Heart right ventricle (tissue), 16 donors: ENCODE measurements around the gene ATP6V0A4. TPM values are rescaled to one million over a fixed set of nuclear protein-coding genes. Genes with fewer than 3 reads are reported as not detected.

Experiments
- ATAC-seq, 8 donors: fragments of 200-7000 bp; cut with Tn5 transposase; one replicate each; pipeline ENCODE4 v1.9.1; 2020; ENCODE audit warnings: mild to moderate bottlenecking in 8 of 8, moderate library complexity in 8 of 8, moderate number of reproducible peaks in 1 of 8
- DNase-seq, 2 donors: peaks; one replicate each; pipeline ENCODE4 v3.0.0-alpha.2; 2020
- H3K27ac ChIP-seq, 10 donors: fragments of 200-600 bp; sonication (generic) in 2 of 10; one replicate each; pipeline versions ENCODE4 v1.5.0 to v1.8.0; 2020 to 2022; ENCODE audit warnings: mild to moderate bottlenecking in 3 of 10
- H3K27me3 ChIP-seq, 7 donors: fragments of 200-600 bp; one replicate each; pipeline ENCODE4 v1.8.0; 2021 to 2022; ENCODE audit warnings: mild to moderate bottlenecking in 2 of 7
- H3K36me3 ChIP-seq, 9 donors: fragments of 200-600 bp; sonication (generic) in 1 of 9; one replicate each; pipeline versions ENCODE4 v1.5.0 to v1.8.0; 2020 to 2022; ENCODE audit warnings: mild to moderate bottlenecking in 2 of 9
- H3K4me1 ChIP-seq, 9 donors: fragments of 200-600 bp; sonication (generic) in 1 of 9; one replicate each; pipeline versions ENCODE4 v1.5.0 to v1.8.0; 2020 to 2022; ENCODE audit warnings: mild to moderate bottlenecking in 4 of 9
- H3K4me3 ChIP-seq, 10 donors: fragments of 200-600 bp; sonication (generic) in 2 of 10; one replicate each; pipeline versions ENCODE4 v1.5.0 to v1.8.0; 2020 to 2022; ENCODE audit warnings: mild to moderate bottlenecking in 7 of 10, moderate library complexity in 2 of 10
- H3K9me3 ChIP-seq, 11 donors: fragments of 200-600 bp in 10 of 11; sonication (generic) in 2 of 11; one replicate each; pipeline versions ENCODE4 v1.5.0 to v1.8.0; 2013 to 2022; ENCODE audit warnings: mild to moderate bottlenecking in 2 of 11, control low read depth in 1 of 11, moderate library complexity in 1 of 11
- WGBS, 2 donors: extraction: QIAGEN DNeasy Blood & Tissue Kit; methylation state at CpG; one replicate each; pipeline ENCODE4 v1.1.7; 2013; ENCODE audit warnings: inconsistent platforms in 1 of 2; 5-methylcytosine and 5-hydroxymethylcytosine counted together
- intact Hi-C, 10 donors: fragments of 100-400 bp; cut with DNase I; formaldehyde crosslinking; loops; one replicate each; pipeline versions ENCODE4 v1.11.1 to v1.14.2; 2022
- polyA plus RNA-seq, 2 donors: library from polyadenylated mRNA; stranded (reverse); fragments of 200-250 nt; gene quantifications; one replicate each; pipeline ENCODE4 v1.2.3, GENCODE V29; 2013
- total RNA-seq, 10 donors: library from RNA; stranded (reverse); fragmentation: NEBNext Ultra II Directional in 3 of 10; extraction: Animal tissue kit (Norgen Biotek cat#: 25700) in 3 of 10; gene quantifications; one replicate each; pipeline versions ENCODE4 v1.2.1 to v1.2.4, GENCODE V29; 2021 to 2023
- TF ChIP-seq, protein P1 (sequence below), 9 donors: fragments of 200-600 bp; sonication (generic) in 2 of 9; IDR thresholded peaks; one replicate each; pipeline versions ENCODE4 v1.5.0 to v1.8.0; 2021 to 2022; ENCODE audit warnings: antibody characterized with exemption in 9 of 9, mild to moderate bottlenecking in 5 of 9, moderate library complexity in 1 of 9
- donor health status: Arrhythmogenic right ventricular cardiomyopathy.
- donor health status: ischemic (EF 13 %, LVEDD 7.1; RV severe dilation, severe dysfunction).
- donor health status: healthy with polysubstance abuse.
- donor health status: DM: no; HTN: yes; CAD: no.
- donor health status: DM: no; HTN: no; CAD: no.
- donor health status: ischemic (EF 25% LVEDD 6.9; RV normal size, moderate dysfunction).
- donor health status: ischemic (EF 25% LVEDD 5.7; RV mildly dilated, moderate dysfunction).
- donor health status: healthy.
- donor health status: DM: yes; HTN: yes; CAD: no.
- donor health status: Ischemic cardiomyopathy.
- donor health status: ischemic (EF 35%, LVEDD 5.7; RV mildly dilated, moderate dysfunction).
- donor health status: nonischemic (EF 11% LVEDD 7.7; RV severe dilation, severe dysfunction).
- donor health status: DM: yes; HTN: yes; CAD: no.
- donor health status: PGD.
- donor health status: ischemic (EF 29% LVEDD 5.4; RV normal size, mild dysfunction).
- donor health status: nonischemic (EF 23%, LVEDD 6.1; RV moderate dilation, normal function).

The ATP6V0A4 gene
- total and polyA plus RNA-seq, 12 donors = not detected

DNA sequence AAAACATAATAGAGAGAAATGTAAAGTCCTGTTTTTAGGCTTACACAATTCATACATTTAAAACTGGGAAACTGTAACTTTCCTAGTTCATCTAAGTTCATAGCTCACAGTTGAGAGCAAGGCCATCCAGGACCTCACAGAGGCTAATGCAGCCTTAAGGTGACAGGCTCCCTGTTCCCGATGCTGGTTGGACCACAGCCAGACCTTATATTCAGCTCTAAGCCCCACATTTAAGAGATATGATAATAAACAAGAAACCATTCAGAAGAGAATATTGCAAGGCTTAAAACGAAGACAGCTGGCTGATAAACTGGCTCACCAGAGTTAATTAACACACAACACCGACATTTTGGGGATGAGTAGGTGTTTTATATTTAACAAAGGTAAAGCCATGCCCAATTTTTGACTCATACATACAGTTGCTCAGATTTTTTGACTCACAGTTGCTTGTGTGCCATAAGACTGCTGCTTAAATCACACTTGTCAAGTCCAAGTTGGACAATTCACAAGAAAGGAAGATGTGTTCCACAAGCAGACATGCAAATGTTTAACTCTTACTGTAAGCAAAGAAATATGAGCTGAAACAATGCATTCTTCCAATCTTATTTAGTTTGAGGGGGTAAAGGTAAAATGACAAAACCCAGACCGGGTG, 41.3 kb downstream of the ATP6V0A4 start:
- no peak for DNase-seq
- H3K27me3 ChIP-seq = peaks cover 0 to 3% (median 0%) of the 10 kb centered on the region in 7 donors
- H3K4me3 ChIP-seq = no peak overlapping the region
- 55 to 63% methylated on average over 4 of the region's 4 CpGs for WGBS, 2 donors
- ATAC-seq = no peak
- TF ChIP-seq, protein P1, sequence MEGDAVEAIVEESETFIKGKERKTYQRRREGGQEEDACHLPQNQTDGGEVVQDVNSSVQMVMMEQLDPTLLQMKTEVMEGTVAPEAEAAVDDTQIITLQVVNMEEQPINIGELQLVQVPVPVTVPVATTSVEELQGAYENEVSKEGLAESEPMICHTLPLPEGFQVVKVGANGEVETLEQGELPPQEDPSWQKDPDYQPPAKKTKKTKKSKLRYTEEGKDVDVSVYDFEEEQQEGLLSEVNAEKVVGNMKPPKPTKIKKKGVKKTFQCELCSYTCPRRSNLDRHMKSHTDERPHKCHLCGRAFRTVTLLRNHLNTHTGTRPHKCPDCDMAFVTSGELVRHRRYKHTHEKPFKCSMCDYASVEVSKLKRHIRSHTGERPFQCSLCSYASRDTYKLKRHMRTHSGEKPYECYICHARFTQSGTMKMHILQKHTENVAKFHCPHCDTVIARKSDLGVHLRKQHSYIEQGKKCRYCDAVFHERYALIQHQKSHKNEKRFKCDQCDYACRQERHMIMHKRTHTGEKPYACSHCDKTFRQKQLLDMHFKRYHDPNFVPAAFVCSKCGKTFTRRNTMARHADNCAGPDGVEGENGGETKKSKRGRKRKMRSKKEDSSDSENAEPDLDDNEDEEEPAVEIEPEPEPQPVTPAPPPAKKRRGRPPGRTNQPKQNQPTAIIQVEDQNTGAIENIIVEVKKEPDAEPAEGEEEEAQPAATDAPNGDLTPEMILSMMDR (IDR thresholded peaks at IDR 0.05) = no peak
- no peaks in the 10 kb centered on the region for H3K9me3 ChIP-seq
- peaks cover 0 to 8% (median 0%) of the 10 kb centered on the region in 9 donors for H3K4me1 ChIP-seq
- H3K27ac ChIP-seq = no peak overlapping the region
- intact Hi-C loops = no loop called here
- no peaks in the 10 kb centered on the region for H3K36me3 ChIP-seq

DNA sequence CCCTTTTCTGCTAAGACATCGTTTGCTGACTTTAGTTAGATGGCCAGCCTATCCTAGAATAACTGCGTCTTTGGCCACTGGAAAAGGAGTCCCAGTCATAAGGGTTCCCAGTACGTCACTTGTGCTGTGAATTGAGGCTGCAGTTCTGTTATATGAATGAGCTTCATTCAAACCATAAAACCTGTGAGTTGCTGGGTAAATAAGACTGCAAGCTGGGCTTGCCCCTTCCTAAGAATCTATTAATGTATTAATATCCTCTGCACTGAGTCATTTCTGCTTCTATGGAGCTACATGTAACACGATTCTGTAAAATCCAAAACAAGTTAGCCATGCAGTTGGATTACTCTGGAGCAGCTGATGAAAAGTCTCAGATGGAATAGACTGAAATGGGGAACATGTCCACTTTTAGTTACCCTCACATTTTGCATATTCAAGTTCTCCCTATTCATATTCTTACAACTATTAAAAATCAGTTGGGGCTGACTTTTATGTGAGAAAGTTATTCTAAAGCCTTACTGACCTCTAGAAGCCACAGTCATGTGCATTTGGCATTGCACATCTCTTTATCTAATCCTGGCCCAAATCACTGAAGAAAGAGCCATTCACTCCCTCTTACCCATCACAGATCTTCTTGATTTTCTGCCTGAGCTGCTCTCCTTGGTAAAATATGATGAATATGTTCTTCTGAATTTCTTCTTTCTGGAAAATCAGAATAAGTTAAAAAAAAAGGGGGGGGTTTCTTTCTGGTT, 42.0 kb downstream of the ATP6V0A4 start:
- ATAC-seq = no peak
- Histone ChIP-seq H3K27me3 (peaks cover 0 to 5% (median 3%) of the 10 kb centered on the region in 7 donors), H3K9me3 (no peaks in the 10 kb centered on the region), H3K27ac (no peak overlapping the region), H3K36me3 (no peaks in the 10 kb centered on the region), H3K4me1 (peaks cover 0 to 8% (median 0%) of the 10 kb centered on the region in 9 donors), H3K4me3 (no peak overlapping the region)
- WGBS, 2 donors = 71 to 76% methylated on average over 4 of the region's 4 CpGs
- no peak for DNase-seq
- TF ChIP-seq, protein P1 (IDR thresholded peaks at IDR 0.05) = no peak
- intact Hi-C loops = no loop called here

DNA sequence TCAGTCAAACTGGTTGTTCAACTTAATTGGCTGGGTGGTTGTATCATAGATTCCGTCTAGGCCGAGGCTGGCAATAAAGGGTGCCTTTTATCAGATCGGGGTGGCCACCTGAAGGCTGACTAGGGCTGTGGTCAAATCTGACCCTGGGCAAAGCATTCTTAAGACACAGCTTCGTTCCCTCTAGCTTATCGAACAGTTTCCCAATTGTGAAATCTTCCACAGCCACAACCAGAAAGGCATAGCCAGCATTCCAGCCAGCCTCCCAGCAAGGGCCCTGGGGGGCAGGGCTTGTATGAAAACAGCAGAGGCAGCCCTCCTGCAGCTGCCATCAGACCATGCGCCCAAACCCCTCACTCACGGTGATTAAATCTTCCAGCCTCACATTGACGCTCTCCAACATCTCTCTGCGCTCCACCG, 42.7 kb downstream of the ATP6V0A4 start:
- ATAC-seq (no peak), DNase-seq (no peak)
- Histone ChIP-seq H3K9me3 (no peaks in the 10 kb centered on the region), H3K36me3 (no peaks in the 10 kb centered on the region), H3K4me3 (no peak overlapping the region), H3K4me1 (peaks cover 0 to 8% (median 0%) of the 10 kb centered on the region in 9 donors), H3K27ac (no peak overlapping the region), H3K27me3 (peaks cover 0 to 7% (median 4%) of the 10 kb centered on the region in 7 donors)
- intact Hi-C loops = no loop called here
- TF ChIP-seq, protein P1 (IDR thresholded peaks at IDR 0.05) = no peak
- 81% methylated on average over 10 of the region's 10 CpGs for WGBS, 2 donors

DNA sequence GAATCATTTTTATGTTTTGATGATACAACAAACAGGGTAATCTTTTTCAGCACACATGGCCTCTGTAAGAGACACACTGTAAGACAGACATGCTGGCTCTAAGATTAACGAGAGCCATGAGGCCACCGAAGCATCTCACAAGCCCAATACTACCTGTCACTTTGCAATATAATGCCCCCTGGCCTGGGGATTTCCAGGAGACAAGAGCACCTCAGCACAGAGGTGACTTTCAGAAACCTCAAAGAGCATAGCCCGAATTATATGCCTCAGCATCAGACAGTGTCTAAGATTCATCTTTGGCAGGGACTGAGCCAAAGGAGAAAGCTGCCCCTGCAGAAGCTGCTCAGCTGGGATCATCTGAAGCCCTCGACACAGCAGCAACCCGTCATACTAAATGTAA, 44.4 kb downstream of the ATP6V0A4 start:
- intact Hi-C loops = no loop called here

More for the DNA sequence above, 44.4 kb downstream of the ATP6V0A4 start:
- peaks cover 0 to 10% (median 3%) of the 10 kb centered on the region in 7 donors for H3K27me3 ChIP-seq
- H3K27ac ChIP-seq = no peak overlapping the region
- 85 to 88% methylated on average over 5 of the region's 5 CpGs for WGBS, 2 donors
- TF ChIP-seq, protein P1 (IDR thresholded peaks at IDR 0.05) = no peak
- H3K9me3 ChIP-seq = no peaks in the 10 kb centered on the region
- H3K4me3 ChIP-seq = no peak overlapping the region
- no peak for ATAC-seq
- DNase-seq = no peak
- H3K36me3 ChIP-seq = no peaks in the 10 kb centered on the region
- peaks cover 0 to 8% (median 0%) of the 10 kb centered on the region in 9 donors for H3K4me1 ChIP-seq
